Natural killer cell treated with Interleukin-12 subunit alpha and Interleukin-12 subunit beta and Interleukin-15 and Interleukin-18, amount 100 ng/mL, for 72 hours (primary cell): ENCODE measurements around the gene ZER1. TPM values are rescaled to one million over a fixed set of nuclear protein-coding genes. Genes with fewer than 3 reads are reported as not detected.
A peak's percentile ranks its signal among the peaks of the same experiment; 100 is the strongest.

Source experiments
- ATAC-seq, 2 donors: fragments of 150-1000 bp; cut with Tn5 transposase in 1 of 2; sonication (Bioruptor Pico), chemical (Tn5 transposase) in 1 of 2; 2 replicates each; pipeline ENCODE4 v1.10.0; 2021
- DNase-seq: peaks from one replicate; pipeline ENCODE4 v3.0.0; 2022; ENCODE audit warnings: low spot score
- H3K27ac Mint-ChIP-seq, 2 donors: 1 replicate in 1 of 2; 2 replicates in 1 of 2; pipeline ENCODE4 v1.8.0; 2022; ENCODE audit warnings: mixed read lengths in 2 of 2, mild to moderate bottlenecking in 1 of 2, moderate library complexity in 1 of 2
- H3K27me3 Mint-ChIP-seq, 2 donors: 1 replicate in 1 of 2; 2 replicates in 1 of 2; pipeline ENCODE4 v1.8.0; 2022; ENCODE audit warnings: mixed read lengths in 2 of 2
- H3K36me3 Mint-ChIP-seq: one replicate; pipeline ENCODE4 v1.8.0; 2022; ENCODE audit warnings: mixed read lengths
- H3K4me1 Mint-ChIP-seq, 2 donors: 1 replicate in 1 of 2; 2 replicates in 1 of 2; pipeline ENCODE4 v1.8.0; 2022; ENCODE audit warnings: low read depth in 2 of 2, mixed read lengths in 2 of 2, mild to moderate bottlenecking in 1 of 2
- H3K4me3 Mint-ChIP-seq: one replicate; pipeline ENCODE4 v1.8.0; 2022; ENCODE audit warnings: mixed read lengths
- H3K9me3 Mint-ChIP-seq: 2 replicates; pipeline ENCODE4 v1.8.0; 2022; ENCODE audit warnings: mixed read lengths
- total RNA-seq, 2 donors: library from RNA; stranded (reverse); gene quantifications; one replicate each; pipeline ENCODE4 v1.2.3, GENCODE V29; 2022

The ZER1 gene
- total RNA-seq, 2 donors from 2014 or later = 21.5 to 22.4 TPM

GRCh38 chr9:128683340-128684064 is 88.2 kb downstream of the ZER1 start:
- Mint-ChIP-seq H3K4me3 (peak overlapping the region; percentile 97), H3K27me3 (no peaks in the 10 kb centered on the region), H3K9me3 (no peaks in the 10 kb centered on the region), H3K36me3 (peaks cover 9% of the 10 kb centered on the region), H3K4me1 (peaks cover 40 to 42% of the 10 kb centered on the region in 2 donors), H3K27ac (peak overlapping the region; percentile 99 to 100)
- peak; percentile 64 to 65 for ATAC-seq
- peak; percentile 72 for DNase-seq

Other genes starting within 250 kb of the ZER1 start
- 100 to 1,000 TPM; 243 to 260 TPM for gene SPTAN1, start 219.3 kb downstream of the ZER1 start, total RNA-seq
- gene DYNC2I2, start 115.1 kb downstream of the ZER1 start, total RNA-seq = 10 to 100 TPM; 23.7 to 62.6 TPM
- 100 to 1,000 TPM; 495 to 800 TPM for gene SET, start 82.7 kb downstream of the ZER1 start, total RNA-seq
- gene PKN3, start 69.4 kb downstream of the ZER1 start, total RNA-seq = 1 to 10 TPM; 7.0 to 8.0 TPM
- 10 to 100 TPM; 56.3 to 72.3 TPM for gene ZDHHC12, start 47.8 kb downstream of the ZER1 start, total RNA-seq
- gene TBC1D13, start 15.3 kb upstream of the ZER1 start, total RNA-seq = 10 to 100 TPM; 25.9 to 33.4 TPM
- 10 to 100 TPM; 18.4 to 23.7 TPM for gene ENDOG, start 46.6 kb upstream of the ZER1 start, total RNA-seq
- 100 to 1,000 TPM in 1 of 2 donors, 10 to 100 TPM in 1; 89.5 to 152 TPM for gene SPOUT1, start 57.9 kb upstream of the ZER1 start, total RNA-seq
- gene KYAT1, start 110.0 kb upstream of the ZER1 start, total RNA-seq = 10 to 100 TPM in 1 of 2 donors, 1 to 10 TPM in 1; 6.7 to 19.9 TPM
- gene LRRC8A, start 110.2 kb upstream of the ZER1 start, total RNA-seq = 10 to 100 TPM; 25.6 to 28.2 TPM
- gene PHYHD1, start 149.1 kb upstream of the ZER1 start, total RNA-seq = 1 to 10 TPM in 1 of 2 donors, under 1 TPM in 1; 0.24 to 1.1 TPM
- 10 to 100 TPM in 1 of 2 donors, 1 to 10 TPM in 1; 8.7 to 11.5 TPM for gene DOLK, start 175.7 kb upstream of the ZER1 start, total RNA-seq
- gene NUP188, start 175.8 kb upstream of the ZER1 start, total RNA-seq = 100 to 1,000 TPM; 103 to 143 TPM